HS-5 (cell line): Measurements from ENCODE around the gene C17orf67.
A peak's percentile ranks its signal among the peaks of the same experiment; 100 is the strongest.
"Not testable (repeated sequence)": the region's sequence is repeated elsewhere in the genome, so short reads cannot be mapped to it uniquely, and the experiment has no call there.

Source experiments
- DNase-seq: peaks from one replicate; pipeline ENCODE4 v3.0.0-alpha.2; 2012; ENCODE audit warnings: low read depth

C17orf67 gene

DNA sequence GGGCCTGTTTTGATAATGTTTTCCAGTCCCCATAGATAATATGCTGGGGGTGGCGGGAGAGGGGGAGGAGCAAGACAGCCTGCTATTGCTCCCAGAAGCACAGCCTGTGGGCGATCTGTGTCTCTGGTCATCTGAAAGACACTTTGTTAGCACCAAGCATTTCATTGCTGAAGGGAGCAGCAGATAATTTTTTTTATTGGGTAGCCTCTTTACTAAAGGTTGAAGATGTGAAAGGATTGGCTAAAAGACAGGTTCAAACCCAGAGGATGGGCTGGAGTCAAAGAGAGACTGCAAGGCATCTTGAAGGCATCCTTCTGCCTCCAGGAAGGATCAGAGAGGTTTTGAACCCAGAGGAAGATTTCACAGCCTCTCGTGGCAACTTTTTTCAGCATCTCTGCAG, 60.6 kb downstream of the C17orf67 start:
- no peak for DNase-seq

DNA sequence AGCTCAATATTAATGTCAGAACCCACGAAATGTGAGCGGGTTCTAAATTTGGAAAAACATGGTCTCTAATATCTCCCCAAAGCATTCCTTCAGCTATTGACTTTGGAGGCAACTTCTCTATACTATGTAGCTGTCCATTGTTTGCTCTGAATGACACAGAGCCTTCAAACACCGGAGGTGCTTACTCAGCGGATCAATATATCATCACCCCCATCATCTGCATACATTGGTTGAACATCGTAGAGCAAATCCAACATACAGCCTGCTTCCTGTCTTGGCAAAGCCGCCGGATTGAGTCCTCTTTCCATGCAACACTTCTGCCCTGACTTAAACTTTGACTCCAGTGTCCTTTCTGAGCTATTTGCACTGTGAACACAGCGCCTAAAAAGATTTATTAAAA, 61.3 kb downstream of the C17orf67 start:
- DNase-seq = no peak

DNA sequence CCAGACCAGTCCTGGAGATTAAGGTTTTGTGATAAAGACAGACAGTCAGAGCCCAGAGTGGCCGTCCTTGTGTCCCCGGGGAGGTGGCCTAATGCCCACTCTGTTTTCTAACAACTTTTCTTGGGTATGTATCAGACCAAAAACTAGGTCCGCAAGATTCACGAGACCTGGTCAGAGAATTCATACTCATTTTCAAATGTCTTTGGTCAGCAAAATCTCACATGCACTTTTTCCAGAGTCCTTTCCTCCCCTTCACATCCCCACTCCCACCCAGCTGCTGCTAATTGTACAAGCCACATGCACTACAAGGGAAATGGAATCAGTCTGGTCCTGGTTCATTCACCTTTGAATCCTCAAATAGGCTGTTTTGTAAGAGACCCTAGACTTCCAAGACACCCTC, 61.7 kb downstream of the C17orf67 start:
- no peak for DNase-seq

DNA sequence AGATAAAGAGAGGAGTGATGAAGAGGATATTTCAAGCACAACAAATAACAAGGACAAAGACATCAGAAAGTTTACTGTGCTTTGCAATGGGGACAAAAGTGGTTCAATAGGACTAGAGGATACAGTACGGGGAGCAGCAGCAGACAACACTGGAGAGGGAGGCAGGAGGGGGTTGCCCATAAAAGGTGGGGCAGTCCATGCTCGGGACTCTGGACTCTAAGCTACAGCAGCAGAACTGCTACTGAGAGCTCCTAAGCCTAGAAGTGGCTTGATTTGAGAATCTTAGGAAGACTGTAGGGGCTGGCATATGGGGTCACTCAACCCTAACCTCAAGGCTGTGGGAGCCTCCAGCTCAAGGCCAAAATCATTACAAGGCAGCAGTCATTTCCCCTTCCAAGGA, 62.2 kb downstream of the C17orf67 start:
- no peak for DNase-seq

DNA sequence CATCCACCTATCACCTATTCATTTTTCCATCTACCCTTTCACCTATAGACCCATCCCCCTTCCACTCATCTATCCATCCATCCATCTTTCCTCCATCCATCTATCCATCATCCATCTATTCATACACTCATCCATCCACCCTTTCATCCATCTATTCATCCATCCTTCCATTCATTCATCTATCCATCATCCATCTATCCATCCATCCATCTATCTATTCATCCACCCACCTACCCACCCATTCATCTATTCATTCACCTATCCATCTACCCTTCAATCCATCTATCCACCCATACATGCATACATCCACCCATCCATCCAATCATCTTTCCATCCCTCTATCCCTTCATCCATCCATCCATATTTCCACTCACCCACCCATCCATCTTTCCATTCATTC, 63.3 kb downstream of the C17orf67 start:
- DNase-seq = no peak

DNA sequence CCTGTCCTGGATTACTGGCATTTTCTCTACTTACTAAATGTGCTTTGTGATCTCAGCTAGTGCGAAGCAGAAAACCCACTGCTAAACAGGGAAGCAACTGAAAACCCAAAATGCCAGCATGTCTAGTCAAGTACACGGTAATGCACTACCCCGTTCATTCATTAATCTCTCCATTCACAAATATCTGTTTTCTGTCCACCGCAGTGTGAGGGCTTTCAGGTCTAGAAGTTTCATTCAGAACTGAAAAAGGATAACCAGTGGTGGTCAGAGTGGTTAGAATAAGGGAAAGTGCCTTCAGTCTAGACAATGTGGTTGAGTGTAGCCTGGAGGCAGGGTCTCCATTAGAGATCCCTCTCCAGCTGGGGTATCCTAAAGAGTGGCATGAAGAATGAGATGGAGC, 68.3 kb downstream of the C17orf67 start:
- DNase-seq = no peak

DNA sequence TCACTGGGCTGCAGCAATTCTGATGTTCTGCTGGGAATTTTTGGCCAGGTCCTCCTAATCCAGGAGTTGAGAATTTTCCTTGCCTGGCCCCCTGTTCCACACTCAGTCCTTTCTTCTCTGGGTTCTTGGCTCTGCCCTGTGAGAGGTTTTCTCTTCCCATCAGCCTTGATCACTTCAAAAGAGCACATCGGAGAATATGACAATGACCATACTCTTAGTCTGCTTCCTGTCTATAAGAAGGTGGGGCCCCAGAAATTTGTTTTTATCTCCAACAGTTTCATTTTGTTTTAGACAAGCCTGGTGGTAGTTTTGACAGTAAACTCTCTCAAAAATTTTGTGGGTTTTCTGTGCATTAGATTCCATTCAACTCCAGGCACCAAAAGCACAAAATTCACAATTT, 70.7 kb downstream of the C17orf67 start:
- no peak for DNase-seq

DNA sequence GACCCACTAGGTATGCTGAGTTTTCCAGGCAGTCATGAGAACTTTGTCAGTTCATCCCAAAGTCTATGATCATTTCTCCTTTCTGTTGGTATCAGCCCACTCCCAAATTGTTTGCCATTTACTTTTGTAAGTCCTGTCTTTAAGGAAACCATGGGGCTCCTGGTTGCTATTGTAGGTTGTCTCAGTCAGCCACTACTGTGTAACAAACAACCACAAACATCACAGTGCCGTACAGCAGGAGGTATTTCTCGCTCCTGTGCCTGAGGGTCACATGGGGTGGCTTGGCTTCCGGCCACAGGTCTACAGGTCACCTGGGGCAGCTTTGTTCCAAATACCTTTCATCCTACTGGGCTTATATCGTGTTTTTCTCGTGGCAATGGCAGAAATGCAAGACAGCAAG, 71.6 kb downstream of the C17orf67 start:
- DNase-seq = no peak

DNA sequence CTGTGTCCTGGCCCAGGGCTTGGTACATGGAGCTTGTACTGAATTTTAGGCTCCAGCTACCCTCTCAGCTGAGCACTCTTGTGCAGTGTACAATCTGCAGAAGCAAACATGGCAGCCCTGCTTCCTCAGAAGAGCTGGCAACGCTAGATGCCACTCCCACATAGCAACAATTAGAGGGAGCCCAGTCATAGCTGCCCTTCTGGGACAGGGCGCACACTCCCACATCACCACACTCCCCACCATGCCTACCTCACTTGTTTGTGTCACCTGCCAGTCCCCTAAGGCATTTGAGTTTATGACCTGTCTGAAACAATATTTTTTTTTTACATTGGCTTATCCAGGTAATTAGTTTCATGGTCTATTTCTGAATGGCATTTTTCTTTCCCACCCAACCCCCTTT, 72.3 kb downstream of the C17orf67 start:
- no peak for DNase-seq

DNA sequence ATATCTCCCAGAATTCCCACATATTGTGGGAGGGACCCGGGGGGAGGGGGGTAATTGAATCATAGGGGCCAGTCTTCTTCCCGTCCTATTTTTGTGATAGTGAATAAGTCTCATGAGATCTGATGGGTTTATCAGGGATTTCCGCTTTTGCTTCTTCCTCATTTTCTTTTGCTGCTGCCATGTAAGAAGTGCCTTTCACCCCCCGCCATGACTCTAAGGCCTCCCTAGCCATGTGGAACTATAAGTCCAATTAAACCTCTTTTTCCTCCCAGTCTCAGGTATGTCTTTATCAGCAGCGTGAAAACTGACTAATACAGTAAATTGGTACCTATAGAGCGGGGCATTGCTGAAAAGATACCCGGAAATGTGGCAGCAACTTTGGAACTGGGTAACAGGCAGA, 76.1 kb downstream of the C17orf67 start:
- DNase-seq = not testable (repeated sequence)

DNA sequence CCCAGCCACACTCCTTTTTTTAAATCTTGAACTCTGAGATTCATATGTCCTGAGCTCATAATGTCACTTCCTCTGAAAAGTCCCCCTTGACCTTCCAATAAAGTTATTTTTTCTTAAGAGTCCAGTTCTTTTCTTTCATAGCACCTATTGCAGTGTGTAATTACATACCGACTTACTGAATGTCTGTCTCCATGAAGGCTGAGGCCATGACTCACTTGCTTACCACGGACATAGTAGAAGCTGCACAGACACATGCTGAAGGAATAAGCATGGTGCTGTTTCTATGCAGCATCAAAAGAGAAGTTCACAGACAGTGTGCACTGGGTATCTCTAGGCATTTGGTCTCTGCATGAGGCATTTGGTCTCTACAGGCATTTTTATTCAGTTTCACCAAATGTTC, 77.2 kb downstream of the C17orf67 start:
- DNase-seq = peak; percentile 76

DNA sequence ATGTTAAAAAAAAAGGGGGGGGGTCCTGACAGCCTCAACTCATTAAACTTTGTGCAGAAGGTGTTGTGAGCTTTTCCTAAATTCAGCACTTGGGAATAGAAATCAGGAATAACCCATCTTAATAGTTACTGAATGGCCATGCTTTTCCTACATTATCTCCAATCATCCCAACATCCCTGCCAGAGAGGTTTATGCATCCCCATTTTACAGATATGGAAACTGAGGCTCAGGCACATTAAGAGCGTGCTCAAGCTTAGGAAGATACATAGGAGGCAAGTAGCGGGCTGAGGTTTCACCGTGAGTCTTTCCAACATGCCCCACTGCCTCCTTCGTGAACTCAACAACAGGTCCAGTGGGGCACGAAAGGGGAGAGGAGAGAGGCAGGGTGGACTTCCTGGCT, 78.4 kb downstream of the C17orf67 start:
- no peak for DNase-seq

DNA sequence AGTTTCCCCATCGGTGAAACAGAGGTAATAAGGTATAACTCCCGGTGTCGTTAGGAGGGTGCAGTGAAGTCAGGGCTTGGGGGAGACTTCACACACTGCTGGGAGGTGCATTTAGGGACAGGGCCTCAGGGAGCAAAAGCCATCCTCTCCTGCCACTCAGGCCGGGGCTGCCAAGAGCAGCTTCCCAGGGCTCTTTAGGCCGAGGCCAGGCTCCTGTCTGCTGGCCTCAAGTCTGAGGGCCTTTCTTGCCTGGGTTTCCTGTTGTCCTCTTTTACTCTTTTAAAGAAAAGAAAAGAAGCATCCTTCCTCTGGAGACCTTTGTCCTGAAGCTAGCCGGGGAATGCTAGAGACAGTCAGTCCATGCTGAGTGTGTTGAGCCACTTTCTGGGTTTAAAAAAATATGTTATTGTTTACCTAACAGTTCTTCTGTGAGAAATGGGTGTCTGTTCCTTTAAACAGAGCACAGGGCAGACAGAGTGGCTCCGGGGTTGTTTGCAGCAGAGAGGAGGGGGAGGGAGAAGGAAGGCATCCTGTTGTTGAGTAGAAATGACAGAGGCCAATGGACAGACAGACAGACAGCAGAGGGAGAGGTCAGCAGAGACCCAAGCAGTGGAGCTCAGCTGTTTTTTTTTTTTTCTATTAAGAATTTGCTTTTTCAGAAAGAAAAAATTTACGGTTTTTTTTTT, 79.1 kb downstream of the C17orf67 start:
- no peak for DNase-seq

DNA sequence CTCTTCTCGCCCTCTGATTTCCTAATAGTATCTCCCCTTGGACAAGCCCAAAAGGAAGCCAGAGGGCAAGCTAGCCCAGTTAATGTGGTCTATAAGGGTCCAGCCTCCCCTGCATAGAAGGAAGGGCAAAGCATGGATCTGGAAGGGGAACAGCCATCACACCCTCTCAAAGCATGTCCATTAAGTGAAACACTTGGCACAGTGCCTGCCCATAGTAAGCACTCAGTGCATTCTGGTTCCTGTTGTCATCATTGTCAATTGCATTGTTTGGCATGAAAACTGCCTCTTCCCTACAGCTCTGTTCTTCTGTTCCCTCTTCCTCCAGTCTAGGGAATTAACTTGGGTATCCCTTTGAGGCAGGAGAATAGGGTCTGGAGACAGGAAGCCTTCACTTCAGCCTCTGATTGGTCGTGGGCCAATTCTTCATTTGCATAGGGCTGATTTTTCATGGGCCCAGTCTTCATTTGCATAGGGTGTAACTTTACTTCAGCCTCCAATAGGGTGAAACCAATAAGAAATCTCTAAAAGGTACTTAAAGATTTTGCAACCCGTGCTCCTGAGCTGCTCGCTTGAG, 81.4 kb downstream of the C17orf67 start:
- no peak for DNase-seq

DNA sequence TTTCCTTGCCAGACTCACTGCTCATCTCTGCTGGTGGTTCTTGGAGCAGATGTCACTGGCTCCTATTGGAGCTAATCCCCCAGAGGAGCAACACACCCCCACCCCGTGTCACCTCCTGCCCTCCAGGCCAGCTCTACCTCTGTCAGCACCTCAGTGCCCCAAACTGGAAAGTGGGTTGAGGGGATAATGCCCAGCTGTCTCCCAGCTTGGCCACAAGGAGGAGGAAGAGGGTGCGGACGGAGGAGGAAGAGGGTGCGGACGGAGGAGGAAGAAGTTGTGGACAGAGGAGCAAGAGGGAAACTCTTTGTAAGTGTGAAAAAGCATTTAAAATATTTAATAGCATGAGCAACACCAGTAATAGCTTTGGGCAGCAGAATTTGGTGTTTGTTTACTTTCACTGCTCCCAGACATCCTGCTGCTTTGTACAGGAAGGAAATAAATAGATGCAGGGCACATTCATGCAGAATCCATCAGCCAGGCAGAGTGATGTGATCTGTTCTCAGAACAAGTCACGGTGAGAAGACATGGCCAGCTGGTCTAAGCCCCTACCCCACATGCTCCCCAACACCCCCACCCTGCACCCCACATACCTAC, 82.5 kb downstream of the C17orf67 start:
- no peak for DNase-seq

DNA sequence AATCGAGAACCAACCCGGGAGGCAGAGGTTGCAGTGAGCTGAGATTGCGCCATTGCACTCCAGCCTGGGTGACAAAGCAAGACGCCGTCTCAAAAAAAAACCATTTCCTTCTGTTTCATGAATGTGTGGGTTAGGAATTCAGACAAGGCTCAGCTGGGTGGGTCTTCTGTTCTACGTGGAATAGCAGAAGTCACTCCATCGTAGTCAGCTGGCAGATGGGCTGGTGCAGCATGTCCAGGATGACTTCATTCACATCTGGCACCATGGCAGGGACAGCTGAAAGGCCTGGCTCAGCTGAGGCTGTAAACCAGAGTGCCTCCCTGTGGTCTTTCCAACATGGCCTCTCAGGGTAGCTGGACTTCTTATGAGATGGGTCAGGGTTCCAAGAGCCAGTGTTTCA, 89.0 kb downstream of the C17orf67 start:
- DNase-seq = no peak

DNA sequence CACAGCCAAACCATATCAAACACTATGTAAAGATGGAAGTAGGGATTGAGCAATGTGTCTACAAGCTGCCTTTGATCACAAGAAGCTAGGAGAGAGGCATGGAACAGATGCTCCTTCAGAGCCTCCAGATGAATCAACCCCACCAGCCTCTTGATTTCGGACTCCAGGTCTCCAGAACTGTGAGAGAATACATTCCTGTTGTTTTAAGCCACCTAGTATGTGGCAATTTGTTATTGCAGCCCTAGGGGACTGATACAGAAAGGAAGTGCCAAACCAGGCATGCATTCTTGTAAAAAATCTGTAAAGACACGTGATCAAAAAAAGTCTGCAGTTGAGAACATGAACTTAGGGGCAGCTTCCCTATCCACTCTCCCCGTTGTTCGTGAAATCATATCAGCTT, 91.1 kb downstream of the C17orf67 start:
- DNase-seq = no peak
